H9 (cell line): ENCODE data around the gene CCL15. TPM values are rescaled to one million over a fixed set of nuclear protein-coding genes. Genes with fewer than 3 reads are reported as not detected.

Experiments
- DNase-seq: peaks from one replicate; pipeline ENCODE4 v3.0.0-alpha.2; 2017
- H2AFZ ChIP-seq: one replicate; pipeline ENCODE4 v1.6.1; 2013; ENCODE audit warnings: mild to moderate bottlenecking, low read length, control low read depth, moderate library complexity
- H2AK5ac ChIP-seq: 2 replicates; pipeline ENCODE4 v1.6.1; 2013; ENCODE audit warnings: low read length, control low read depth, mixed read lengths; ENCODE audit not compliant: insufficient read length
- H2BK120ac ChIP-seq: one replicate; pipeline ENCODE4 v1.6.1; 2013; ENCODE audit warnings: low read depth, mild to moderate bottlenecking, low read length, control low read depth, inconsistent platforms; ENCODE audit not compliant: poor library complexity, severe bottlenecking
- H2BK12ac ChIP-seq: 2 replicates; pipeline ENCODE4 v1.6.1; 2013; ENCODE audit warnings: low read length, control low read depth, mixed read lengths, low read depth; ENCODE audit not compliant: insufficient read length
- H2BK15ac ChIP-seq: 2 replicates; pipeline ENCODE4 v1.6.1; 2013; ENCODE audit warnings: low read depth, low read length, control low read depth
- H2BK20ac ChIP-seq: one replicate; pipeline ENCODE4 v1.6.1; 2013; ENCODE audit warnings: low read depth, mild to moderate bottlenecking, low read length, control low read depth, inconsistent platforms; ENCODE audit not compliant: poor library complexity, severe bottlenecking
- H2BK5ac ChIP-seq: 2 replicates; pipeline ENCODE4 v1.6.1; 2013; ENCODE audit warnings: low read length, control low read depth, mixed read lengths; ENCODE audit not compliant: insufficient read length
- H3K14ac ChIP-seq: 2 replicates; pipeline ENCODE4 v1.6.1; 2013; ENCODE audit warnings: low read length, control low read depth; ENCODE audit not compliant: insufficient read depth
- H3K18ac ChIP-seq: 2 replicates; pipeline ENCODE4 v1.6.1; 2013; ENCODE audit warnings: low read depth, mild to moderate bottlenecking, mixed read lengths, low read length, control low read depth; ENCODE audit not compliant: insufficient read length
- H3K23ac ChIP-seq: 2 replicates; pipeline ENCODE4 v1.6.1; 2013; ENCODE audit warnings: low read length, control low read depth, mixed read lengths, low read depth; ENCODE audit not compliant: insufficient read length
- H3K23me2 ChIP-seq: 2 replicates; pipeline ENCODE4 v1.6.1; 2013; ENCODE audit warnings: low read depth, mild to moderate bottlenecking, mixed read lengths, low read length, control low read depth; ENCODE audit not compliant: insufficient read length, poor library complexity, severe bottlenecking
- H3K27ac ChIP-seq: 2 replicates; pipeline ENCODE4 v1.5.1; 2013; ENCODE audit warnings: low read length, control low read depth, mixed read lengths, low read depth; ENCODE audit not compliant: insufficient read length
- H3K27me3 ChIP-seq: 2 replicates; pipeline ENCODE4 v1.6.1; 2013; ENCODE audit warnings: low read length, control low read depth, inconsistent platforms; ENCODE audit not compliant: insufficient read depth
- H3K4ac ChIP-seq: 2 replicates; pipeline ENCODE4 v1.6.1; 2013; ENCODE audit warnings: low read depth, mild to moderate bottlenecking, control low read depth, inconsistent platforms, low read length, moderate library complexity
- H3K4me1 ChIP-seq: 2 replicates; pipeline ENCODE4 v1.6.1; 2013; ENCODE audit warnings: low read length, control low read depth, inconsistent platforms; ENCODE audit not compliant: insufficient read depth
- H3K4me2 ChIP-seq: 2 replicates; pipeline ENCODE4 v1.6.1; 2013; ENCODE audit warnings: low read length, control low read depth, mixed read lengths; ENCODE audit not compliant: insufficient read length, insufficient read depth
- H3K56ac ChIP-seq: 2 replicates; pipeline ENCODE4 v1.6.1; 2013; ENCODE audit warnings: low read depth, mild to moderate bottlenecking, mixed read lengths, low read length, control low read depth; ENCODE audit not compliant: insufficient read length
- H3K79me1 ChIP-seq: 2 replicates; pipeline ENCODE4 v1.6.1; 2013; ENCODE audit warnings: low read depth, mild to moderate bottlenecking, moderate library complexity, low read length, control low read depth, inconsistent platforms; ENCODE audit not compliant: insufficient read depth, poor library complexity, severe bottlenecking
- H3K79me2 ChIP-seq: 2 replicates; pipeline ENCODE4 v1.6.1; 2013; ENCODE audit warnings: low read length, control low read depth, inconsistent platforms; ENCODE audit not compliant: insufficient read depth
- H3K9ac ChIP-seq: 2 replicates; pipeline ENCODE4 v1.6.1; 2013; ENCODE audit warnings: low read length, control low read depth, mixed read lengths; ENCODE audit not compliant: insufficient read length; ENCODE audit errors: extremely low read depth
- H3K9me3 ChIP-seq: one replicate; pipeline ENCODE4 v1.6.1; 2013; ENCODE audit warnings: low read depth, low read length, inconsistent platforms; ENCODE audit not compliant: control insufficient read depth
- H3T11ph ChIP-seq: one replicate; pipeline ENCODE4 v1.6.1; 2013; ENCODE audit warnings: mild to moderate bottlenecking, low read length, control low read depth, inconsistent platforms
- H4K20me1 ChIP-seq: one replicate; pipeline ENCODE4 v1.6.1; 2013; ENCODE audit not compliant: control insufficient read depth, insufficient read length, insufficient read depth
- H4K5ac ChIP-seq: 2 replicates; pipeline ENCODE4 v1.6.1; 2013; ENCODE audit warnings: low read depth, mild to moderate bottlenecking, mixed read lengths, low read length, control low read depth; ENCODE audit not compliant: insufficient read length
- H4K8ac ChIP-seq: replicated peaks from 2 replicates; pipeline ENCODE4 v1.6.1; 2013; ENCODE audit warnings: low read length, control low read depth, mixed read lengths, low read depth; ENCODE audit not compliant: insufficient read length
- H4K91ac ChIP-seq: 2 replicates; pipeline ENCODE4 v1.6.1; 2013; ENCODE audit warnings: low read depth, mild to moderate bottlenecking, moderate library complexity, mixed read lengths, low read length, control low read depth; ENCODE audit not compliant: insufficient read length
- H3K27ac Mint-ChIP-seq, 3 experiments: 2 replicates in 2 of 3; 3 replicates in 1 of 3; pipeline ENCODE4 v1.8.0; 2020 to 2021; ENCODE audit warnings: mixed read lengths in 3 of 3, mild to moderate bottlenecking in 1 of 3, moderate library complexity in 1 of 3
- H3K27me3 Mint-ChIP-seq: 2 replicates; pipeline ENCODE4 v1.8.0; 2021; ENCODE audit warnings: low read depth, mild to moderate bottlenecking, moderate library complexity, mixed read lengths
- H3K36me3 Mint-ChIP-seq, 3 experiments: 2 replicates in 2 of 3; 3 replicates in 1 of 3; pipeline ENCODE4 v1.8.0; 2020 to 2021; ENCODE audit warnings: low read depth in 3 of 3, mixed read lengths in 3 of 3; ENCODE audit not compliant: insufficient read depth in 1 of 3
- H3K4me1 Mint-ChIP-seq, 2 experiments: 2 replicates each; pipeline ENCODE4 v1.8.0; 2020; ENCODE audit warnings: mixed read lengths in 2 of 2
- H3K4me3 Mint-ChIP-seq, 2 experiments: 2 replicates in 1 of 2; 3 replicates in 1 of 2; pipeline ENCODE4 v1.8.0; 2020 to 2021; ENCODE audit warnings: mild to moderate bottlenecking in 2 of 2, mixed read lengths in 2 of 2, moderate library complexity in 1 of 2
- H3K9me3 Mint-ChIP-seq, 2 experiments: 2 replicates in 1 of 2; 3 replicates in 1 of 2; pipeline ENCODE4 v1.8.0; 2020; ENCODE audit warnings: mild to moderate bottlenecking in 2 of 2, mixed read lengths in 2 of 2, moderate library complexity in 1 of 2
- CTCF ChIP-seq: fragments of 200-600 bp; sonication (generic); conservative IDR thresholded peaks from 3 replicates; pipeline ENCODE4 v1.8.0; 2021; ENCODE audit warnings: antibody characterized with exemption, mild to moderate bottlenecking
- WGBS: extraction: QIAGEN DNeasy Blood & Tissue Kit; methylation state at CpG from one replicate; pipeline ENCODE4 v1.1.7; 2013; ENCODE audit warnings: missing lambda C conversion rate, low lambda C conversion rate, mixed read lengths; ENCODE audit not compliant: insufficient read length; ENCODE audit errors: extremely low coverage; 5-methylcytosine and 5-hydroxymethylcytosine counted together
- long read RNA-seq: library from polyadenylated mRNA; unstranded; transcript quantifications from one replicate; pipeline ENCODE4 v2.0.0, GENCODE V29; 2020
- total RNA-seq: library from RNA; stranded (reverse); gene quantifications from 2 replicates; pipeline ENCODE4 v1.2.1, GENCODE V29; 2021

Gene CCL15
- not detected in 2 replicates for total RNA-seq
- long read RNA-seq: 0 reads

GRCh38 chr17:36001110-36001771, at the start of gene CCL15:
Gene CCL15 (minus strand): TSS chr17:36001553. CDS start chr17:36001492, 61 bp downstream.
- no peak within 1 kb of the TSS for H3K56ac ChIP-seq
- H3K9ac ChIP-seq: no peak within 1 kb of the TSS
- WGBS: no CpG with 5 or more reads among the region's 6 CpGs

More at GRCh38 chr17:36001110-36001771, at the start of gene CCL15:
- Histone ChIP-seq H2BK120ac (no peak within 1 kb of the TSS), H4K5ac (no peak within 1 kb of the TSS), H3K23ac (no peak within 1 kb of the TSS), H2BK20ac (no peak within 1 kb of the TSS), H4K8ac (no peak within 1 kb of the TSS), H3K4me1 (no peaks in the 10 kb centered on the region), H4K20me1 (no peaks in the 10 kb centered on the region), H3K4ac (no peak within 1 kb of the TSS), H2AK5ac (no peak within 1 kb of the TSS), H2BK12ac (no peak within 1 kb of the TSS), H3K23me2 (no peaks in the 10 kb centered on the region), H2AFZ (no peak within 1 kb of the TSS), H3K79me2 (no peaks in the 10 kb centered on the region), H3T11ph (no peak within 1 kb of the TSS), H2BK5ac (no peak within 1 kb of the TSS), H2BK15ac (no peak within 1 kb of the TSS), H3K14ac (no peak within 1 kb of the TSS), H3K27ac (no peak within 1 kb of the TSS), H3K9me3 (no peaks in the 10 kb centered on the region), H4K91ac (no peak within 1 kb of the TSS), H3K79me1 (no peaks in the 10 kb centered on the region), H3K4me2 (no peak within 1 kb of the TSS), H3K18ac (no peak within 1 kb of the TSS), H3K27me3 (no peaks in the 10 kb centered on the region)
- no peak within 1 kb of the TSS for H3K4me3 Mint-ChIP-seq
- H3K9me3 Mint-ChIP-seq: no peaks in the 10 kb centered on the region; a peak in 1 of 5 replicates
- DNase-seq: peak; percentile 25
- no peak for TF ChIP-seq CTCF
- peaks cover 5 to 7% of the 10 kb centered on the region in 2 experiments; a peak in 3 of 4 replicates for H3K4me1 Mint-ChIP-seq
- H3K27ac Mint-ChIP-seq: no peak within 1 kb of the TSS; a peak in 1 of 7 replicates
- peaks cover 7% of the 10 kb centered on the region; the same call in 1 of the 2 replicates for H3K27me3 Mint-ChIP-seq
- H3K36me3 Mint-ChIP-seq: no peaks in the 10 kb centered on the region; a peak in 1 of 7 replicates
